Stimulated activated CD4-positive, alpha-beta T cell treated with anti-CD3 and anti-CD28 coated beads, Interleukin-15, amount 100 ng/mL, for 24 hours (primary cell): ENCODE data around the gene PABPN1.
"Not testable (repeated sequence)": the region's sequence is repeated elsewhere in the genome, so short reads cannot be mapped to it uniquely, and the experiment has no call there.

Experiments used
- DNase-seq: peaks from one replicate; pipeline ENCODE4 v3.0.0-alpha.2; 2020

Gene PABPN1

DNA sequence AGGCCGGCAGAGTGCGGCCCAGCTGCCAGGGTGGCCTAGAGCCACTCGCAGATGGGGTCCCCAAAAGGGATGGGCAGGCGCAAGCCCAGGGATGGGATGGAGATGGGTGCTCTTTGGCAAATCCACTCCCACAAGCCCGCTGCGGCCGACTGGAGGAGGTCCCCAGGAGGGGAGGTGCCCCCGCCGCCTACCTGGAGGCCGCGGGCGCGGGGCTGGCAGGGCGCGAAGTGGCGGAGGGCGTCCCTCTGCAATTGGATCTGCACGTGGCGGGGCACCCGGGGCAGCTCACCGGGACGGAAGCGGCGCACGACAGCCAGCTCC, 19.3 kb upstream of the PABPN1 start:
- DNase-seq: no peak

DNA sequence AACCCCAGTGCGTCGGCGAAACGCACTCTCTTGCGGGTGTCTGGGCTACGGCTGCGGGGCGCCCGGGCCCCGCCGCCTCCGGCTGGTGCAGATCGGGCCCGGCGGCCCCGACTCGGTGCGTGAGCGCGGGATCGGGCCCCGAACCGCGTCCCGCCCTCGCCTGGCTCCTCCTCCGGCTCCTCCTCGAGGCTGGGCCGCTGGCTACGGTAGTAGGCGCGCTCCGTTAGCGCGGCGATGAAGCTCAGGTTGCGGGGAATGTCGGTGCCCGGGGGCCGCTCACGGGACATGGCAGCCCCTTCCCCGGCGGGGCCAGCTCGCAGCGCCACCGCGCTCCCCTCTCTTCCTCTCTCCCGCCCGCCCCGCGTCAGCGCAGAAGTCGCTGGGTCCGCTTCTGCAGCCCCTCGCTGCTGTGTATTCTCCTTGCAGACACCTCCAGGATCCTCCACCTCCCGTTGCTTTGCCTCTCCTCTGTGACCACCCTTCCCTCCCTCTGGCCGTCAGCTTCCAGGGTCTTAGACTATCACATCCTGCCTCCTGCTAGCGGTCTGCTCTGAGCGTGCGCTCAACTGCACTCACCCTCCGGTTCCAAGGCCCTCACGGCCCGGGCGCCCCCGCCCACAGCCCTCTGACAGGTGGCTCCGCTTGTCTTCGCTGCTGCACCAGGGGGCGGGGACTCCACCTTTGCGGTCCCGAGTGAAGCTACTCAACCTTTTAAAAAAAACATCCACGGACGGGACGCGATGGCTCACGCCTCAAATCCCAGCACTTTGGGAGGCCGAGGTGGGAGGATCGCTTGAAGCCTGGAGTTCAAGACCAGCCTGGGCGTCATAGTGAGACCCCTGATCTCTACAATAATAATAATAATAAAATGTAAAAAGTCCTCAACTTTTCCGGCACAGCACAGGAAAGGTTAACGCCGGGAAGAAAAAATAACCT, 18.7 kb upstream of the PABPN1 start, which contains the start of gene PPP1R3E:
PPP1R3E (minus strand) TSS at position 570 of the 936 bp plus-strand sequence; CDS start at position 287, 283 bp downstream.
- DNase-seq: peak; percentile 96

DNA sequence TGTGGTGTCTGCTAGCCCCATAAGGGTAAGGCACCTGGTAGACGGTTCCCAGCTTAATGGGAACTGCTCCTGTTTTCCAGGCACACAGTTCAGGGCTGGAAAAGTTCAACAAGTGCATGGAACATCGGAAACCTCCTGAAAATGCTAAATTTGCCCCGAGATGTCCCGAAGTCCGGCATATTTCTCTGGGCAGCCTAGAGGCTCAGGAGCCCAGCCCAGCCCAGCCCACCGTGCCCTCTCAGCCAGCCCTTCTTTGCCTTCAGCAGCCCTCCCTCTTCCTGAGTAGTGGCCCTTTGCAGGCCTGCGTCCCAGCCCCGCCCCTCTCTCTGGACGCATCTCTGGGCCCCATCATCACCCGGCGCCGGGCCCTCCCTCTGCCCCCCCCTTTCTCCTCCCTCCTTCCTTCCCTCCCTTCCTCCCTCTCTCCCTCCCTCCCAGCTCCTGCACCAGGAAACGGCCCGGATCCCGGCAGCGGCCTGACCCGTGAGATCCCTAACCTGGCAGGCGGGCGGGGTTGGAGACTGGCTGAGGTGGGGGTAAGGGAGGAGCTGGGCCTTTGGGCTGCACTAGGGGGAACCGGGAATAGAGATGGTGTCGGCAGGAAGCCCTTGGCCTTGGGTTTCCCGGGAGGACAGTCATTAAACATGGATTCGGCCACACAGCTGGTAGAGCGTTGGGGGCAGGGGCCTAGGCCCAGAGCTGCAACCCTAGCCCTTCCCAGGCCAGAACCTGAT, 14.7 kb upstream of the PABPN1 start, which contains the start of gene BCL2L2:
BCL2L2 (plus strand) TSS at position 422 of the 734 bp plus-strand sequence. CDS start 935 bp downstream, outside the sequence.
- DNase-seq: no peak

DNA sequence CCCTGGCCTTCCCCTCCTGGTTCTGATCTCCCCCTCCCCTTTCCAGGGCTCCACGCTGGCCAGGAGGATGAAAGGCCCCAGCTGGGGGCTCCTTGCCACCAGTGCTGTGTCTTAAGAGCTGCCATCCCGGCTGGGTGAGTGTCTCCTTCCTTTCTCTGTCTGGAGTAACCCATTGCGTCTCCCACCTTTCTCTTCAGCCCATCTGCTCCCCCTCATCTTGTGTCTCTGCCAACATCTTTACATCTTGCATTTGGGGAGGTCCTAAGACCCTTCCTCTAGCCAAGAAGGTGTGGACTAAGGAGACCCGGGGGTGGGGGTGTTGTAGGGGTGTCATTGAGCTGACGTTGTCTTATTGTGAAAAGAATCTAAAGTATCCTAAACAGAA, 14.1 kb upstream of the PABPN1 start:
- no peak for DNase-seq

GRCh38 chr14:23307687-23308644, 13.3 kb upstream of the PABPN1 start:
- no peak for DNase-seq

GRCh38 chr14:23308721-23309445, 12.4 kb upstream of the PABPN1 start:
- DNase-seq: no peak

GRCh38 chr14:23310546-23310945, 10.7 kb upstream of the PABPN1 start:
- DNase-seq: no peak

DNA sequence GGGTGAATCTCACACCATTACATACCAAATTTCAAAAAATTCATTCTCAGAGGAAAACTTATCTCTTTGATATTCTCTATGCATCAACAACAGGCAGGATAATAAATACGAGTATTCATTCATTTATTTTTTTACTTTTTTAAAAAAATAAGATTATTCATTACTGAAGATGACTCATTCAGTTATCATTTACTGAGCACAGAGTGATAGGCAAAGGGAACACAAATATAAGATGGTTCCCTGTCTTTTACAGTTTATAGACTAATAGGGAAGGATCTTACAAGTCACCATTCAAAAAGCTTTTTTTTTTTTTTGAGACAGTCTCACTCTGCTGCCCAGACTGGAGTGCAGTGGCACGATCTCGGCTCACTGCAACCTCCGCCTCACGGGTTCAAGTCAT, 5.0 kb upstream of the PABPN1 start:
- no peak for DNase-seq

DNA sequence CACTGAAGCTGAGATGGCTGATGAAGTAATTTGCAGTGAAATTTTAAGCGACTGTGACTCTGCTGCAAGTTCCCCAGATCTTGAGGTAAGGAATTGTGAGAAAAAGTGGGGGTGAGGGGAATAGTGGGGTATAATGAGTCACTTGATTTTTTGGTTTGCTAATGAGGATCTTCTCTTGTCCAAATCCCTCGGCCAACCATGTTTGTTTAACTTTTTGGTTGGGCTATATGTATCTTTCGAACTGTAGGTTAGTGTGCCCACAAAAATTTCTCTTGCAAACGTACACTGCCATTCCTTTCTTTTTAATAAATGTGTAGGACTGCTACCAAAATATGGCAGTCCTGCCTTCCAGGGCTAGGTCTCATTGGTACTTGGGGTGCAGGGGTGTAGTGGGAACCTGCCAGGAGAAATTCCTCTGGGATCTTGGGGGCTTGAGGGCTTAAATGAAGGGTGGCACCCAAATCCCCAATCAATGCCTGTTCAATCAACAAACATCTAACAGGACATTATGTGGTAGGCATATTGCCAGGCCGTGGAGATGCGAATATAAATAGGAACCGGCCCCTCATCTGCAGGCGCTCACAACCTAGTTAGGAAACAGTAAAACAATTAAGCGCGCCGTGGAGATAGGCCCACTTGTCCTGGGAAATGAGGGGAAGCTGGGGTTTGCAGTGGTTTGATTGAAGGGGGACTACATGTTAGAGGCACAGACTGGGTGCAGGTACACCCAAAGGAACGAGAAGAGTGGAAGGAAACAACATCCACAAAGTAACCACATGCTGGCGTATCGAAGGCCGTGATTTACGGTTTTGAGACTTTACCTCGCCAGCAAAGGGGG, 1.3 kb upstream of the PABPN1 start:
- DNase-seq: no peak

DNA sequence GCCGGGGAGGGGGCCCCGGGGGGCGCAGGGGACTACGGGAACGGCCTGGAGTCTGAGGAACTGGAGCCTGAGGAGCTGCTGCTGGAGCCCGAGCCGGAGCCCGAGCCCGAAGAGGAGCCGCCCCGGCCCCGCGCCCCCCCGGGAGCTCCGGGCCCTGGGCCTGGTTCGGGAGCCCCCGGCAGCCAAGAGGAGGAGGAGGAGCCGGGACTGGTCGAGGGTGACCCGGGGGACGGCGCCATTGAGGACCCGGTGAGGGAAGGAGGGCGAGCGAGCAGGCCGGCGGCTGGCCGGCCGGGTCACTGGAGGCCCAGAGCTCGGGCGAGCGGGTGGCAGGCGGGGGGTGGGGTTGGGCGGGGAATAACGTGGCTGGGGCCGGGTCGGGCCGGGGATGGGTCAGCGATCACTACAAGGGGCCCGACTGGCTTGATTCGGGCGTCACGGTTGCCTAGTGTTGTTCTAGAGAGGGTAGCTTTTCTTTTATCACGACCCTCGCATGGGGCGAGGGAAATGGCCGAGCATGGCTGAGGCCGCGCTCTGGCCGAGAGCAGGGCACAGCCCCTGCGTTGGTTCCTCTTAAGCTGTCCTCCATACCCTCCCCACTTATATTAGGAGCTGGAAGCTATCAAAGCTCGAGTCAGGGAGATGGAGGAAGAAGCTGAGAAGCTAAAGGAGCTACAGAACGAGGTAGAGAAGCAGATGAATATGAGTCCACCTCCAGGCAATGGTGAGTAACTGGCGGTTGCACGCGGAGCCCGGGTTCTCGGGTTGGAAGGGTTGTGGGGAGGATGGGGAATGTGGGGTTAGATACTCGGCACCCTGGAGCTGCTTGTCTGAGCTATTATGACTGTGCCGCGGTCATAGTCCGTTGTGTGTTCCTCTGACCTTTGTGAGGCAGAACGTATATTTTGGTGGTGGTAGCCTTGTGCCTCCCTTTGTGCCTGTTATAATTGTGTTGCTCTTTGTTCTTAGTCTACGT, 603 bp downstream of the PABPN1 start:
- peak; percentile 75 for DNase-seq

GRCh38 chr14:23322568-23323517, 1.6 kb downstream of the PABPN1 start:
- DNase-seq: no peak

GRCh38 chr14:23323838-23324454, 2.7 kb downstream of the PABPN1 start:
- DNase-seq: no peak

GRCh38 chr14:23324455-23324846, 3.2 kb downstream of the PABPN1 start:
- no peak for DNase-seq

GRCh38 chr14:23324993-23325392, 3.7 kb downstream of the PABPN1 start:
- DNase-seq: no peak

DNA sequence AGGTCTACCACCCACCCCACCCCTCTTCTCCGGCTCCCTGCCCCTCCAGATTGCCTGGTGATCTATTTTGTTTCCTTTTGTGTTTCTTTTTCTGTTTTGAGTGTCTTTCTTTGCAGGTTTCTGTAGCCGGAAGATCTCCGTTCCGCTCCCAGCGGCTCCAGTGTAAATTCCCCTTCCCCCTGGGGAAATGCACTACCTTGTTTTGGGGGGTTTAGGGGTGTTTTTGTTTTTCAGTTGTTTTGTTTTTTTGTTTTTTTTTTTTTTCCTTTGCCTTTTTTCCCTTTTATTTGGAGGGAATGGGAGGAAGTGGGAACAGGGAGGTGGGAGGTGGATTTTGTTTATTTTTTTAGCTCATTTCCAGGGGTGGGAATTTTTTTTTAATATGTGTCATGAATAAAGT, 4.5 kb downstream of the PABPN1 start:
- not testable (repeated sequence) for DNase-seq

GRCh38 chr14:23326491-23327332, 5.5 kb downstream of the PABPN1 start:
- no peak for DNase-seq
